ENCODE results near the gene NFATC1.

The NFATC1 gene

GRCh38 chr18:79460481-79461300 is 65.0 kb downstream of the NFATC1 start:
- H3K23ac ChIP-seq (ENCODE audit: low read depth, low read length, poor library complexity), result no peak overlapping the region
- no peak overlapping the region for H2AFZ ChIP-seq (ENCODE audit: low read length)

GRCh38 chr18:79461627-79462026 is 65.9 kb downstream of the NFATC1 start:
- Histone ChIP-seq H3K4me1 (ENCODE audit: control insufficient read depth in 2 of 2, insufficient read depth in 1 of 2, low read depth in 1 of 2, low read length in 2 of 2) (peaks cover 2 to 20% of the 10 kb centered on the region in 2 donors), H3K4ac (ENCODE audit: low read length) (no peak overlapping the region), H2BK12ac (ENCODE audit: low read length) (peak overlapping the region; percentile 50), H3K14ac (ENCODE audit: low read length) (peak overlapping the region; percentile 44), H3K18ac (ENCODE audit: low read length) (peak overlapping the region; percentile 45), H3K27me3 (ENCODE audit: control insufficient read depth in 3 of 3, insufficient read depth in 3 of 3, low read depth in 1 of 3, low read length in 3 of 3) (no peaks in the 10 kb centered on the region), H2BK15ac (ENCODE audit: low read length) (no peak overlapping the region), H4K8ac (ENCODE audit: low read depth, low read length) (no peak overlapping the region), H3K79me1 (ENCODE audit: low read depth, low read length) (no peaks in the 10 kb centered on the region), H2BK120ac (ENCODE audit: low read depth, low read length) (peak overlapping the region; percentile 74), H4K91ac (ENCODE audit: low read depth, low read length, poor library complexity) (no peak overlapping the region), H3K9me3 (replicated peaks in 1 of 2; ENCODE audit: control insufficient read depth in 2 of 2, insufficient read depth in 1 of 2, low read depth in 1 of 2, low read length in 2 of 2) (no peaks in the 10 kb centered on the region), H2AFZ (ENCODE audit: low read length) (no peak overlapping the region), H2BK5ac (ENCODE audit: low read length) (peak overlapping the region; percentile 68), H3K23ac (ENCODE audit: low read depth, low read length, poor library complexity) (peak overlapping the region; percentile 6), H3K36me3 (replicated peaks in 1 of 2; ENCODE audit: control insufficient read depth in 2 of 2, insufficient read depth in 2 of 2, low read length in 2 of 2) (no peaks in the 10 kb centered on the region), H3K27ac (replicated peaks; ENCODE audit: low read length) (no peak overlapping the region), H3K4me2 (ENCODE audit: insufficient read depth, low read length, poor library complexity, severe bottlenecking) (no peak overlapping the region), H3K4me3 (ENCODE audit: low read length in 2 of 2) (no peak overlapping the region), H2AK5ac (ENCODE audit: low read depth, low read length) (peak overlapping the region; percentile 97), H3K9ac (ENCODE audit: low read depth, low read length, poor library complexity) (no peak overlapping the region)
- WGBS, 2 donors (ENCODE audit: extremely low coverage in 2 of 2, insufficient read length in 2 of 2, insufficient replicate concordance in 1 of 2), result no CpG with 5 or more reads among the region's 22 CpGs
- DNase-seq (ENCODE audit: low spot score), result no peak

More at GRCh38 chr18:79460481-79461300, 65.0 kb downstream of the NFATC1 start:
- H4K8ac ChIP-seq (ENCODE audit: low read depth, low read length), result no peak overlapping the region
- no peak overlapping the region for H3K27ac ChIP-seq (replicated peaks; ENCODE audit: low read length)
- H4K91ac ChIP-seq (ENCODE audit: low read depth, low read length, poor library complexity), result no peak overlapping the region
- WGBS, 2 donors (ENCODE audit: extremely low coverage in 2 of 2, insufficient read length in 2 of 2, insufficient replicate concordance in 1 of 2), result no CpG with 5 or more reads among the region's 31 CpGs
- peak overlapping the region; percentile 97 for H2AK5ac ChIP-seq (ENCODE audit: low read depth, low read length)
- no peaks in the 10 kb centered on the region for H3K79me1 ChIP-seq (ENCODE audit: low read depth, low read length)
- H3K4me3 ChIP-seq (ENCODE audit: low read length in 2 of 2), result no peak overlapping the region
- no peaks in the 10 kb centered on the region for H3K9me3 ChIP-seq (replicated peaks in 1 of 2; ENCODE audit: control insufficient read depth in 2 of 2, insufficient read depth in 1 of 2, low read depth in 1 of 2, low read length in 2 of 2)
- H3K14ac ChIP-seq (ENCODE audit: low read length), result peak overlapping the region; percentile 92
- no peaks in the 10 kb centered on the region for H3K36me3 ChIP-seq (replicated peaks in 1 of 2; ENCODE audit: control insufficient read depth in 2 of 2, insufficient read depth in 2 of 2, low read length in 2 of 2)
- peak overlapping the region; percentile 91 for H2BK15ac ChIP-seq (ENCODE audit: low read length)
- no peaks in the 10 kb centered on the region for H3K27me3 ChIP-seq (ENCODE audit: control insufficient read depth in 3 of 3, insufficient read depth in 3 of 3, low read depth in 1 of 3, low read length in 3 of 3)
- peak overlapping the region; percentile 58 for H2BK12ac ChIP-seq (ENCODE audit: low read length)
- H3K4me1 ChIP-seq (ENCODE audit: control insufficient read depth in 2 of 2, insufficient read depth in 1 of 2, low read depth in 1 of 2, low read length in 2 of 2), result peaks cover 2 to 18% of the 10 kb centered on the region in 2 donors
- H3K4me2 ChIP-seq (ENCODE audit: insufficient read depth, low read length, poor library complexity, severe bottlenecking), result no peak overlapping the region
- peak overlapping the region; percentile 53 for H3K4ac ChIP-seq (ENCODE audit: low read length)
- no peak overlapping the region for H3K9ac ChIP-seq (ENCODE audit: low read depth, low read length, poor library complexity)
- peak overlapping the region; percentile 68 for H2BK5ac ChIP-seq (ENCODE audit: low read length)
- DNase-seq (ENCODE audit: low spot score), result no peak
- H2BK120ac ChIP-seq (ENCODE audit: low read depth, low read length), result peak overlapping the region; percentile 68
- H3K18ac ChIP-seq (ENCODE audit: low read length), result peak overlapping the region; percentile 86

GRCh38 chr18:79463424-79463960 is 67.8 kb downstream of the NFATC1 start:
- Histone ChIP-seq H3K36me3 (replicated peaks in 1 of 2; ENCODE audit: control insufficient read depth in 2 of 2, insufficient read depth in 2 of 2, low read length in 2 of 2) (peaks cover 0 to 3% of the 10 kb centered on the region in 2 donors), H3K4me1 (ENCODE audit: control insufficient read depth in 2 of 2, insufficient read depth in 1 of 2, low read depth in 1 of 2, low read length in 2 of 2) (peaks cover 2 to 15% of the 10 kb centered on the region in 2 donors), H3K4ac (ENCODE audit: low read length) (no peak overlapping the region), H4K8ac (ENCODE audit: low read depth, low read length) (no peak overlapping the region), H3K14ac (ENCODE audit: low read length) (peak overlapping the region; percentile 79), H2BK120ac (ENCODE audit: low read depth, low read length) (no peak overlapping the region), H3K18ac (ENCODE audit: low read length) (peak overlapping the region; percentile 85), H3K79me1 (ENCODE audit: low read depth, low read length) (no peaks in the 10 kb centered on the region), H3K4me2 (ENCODE audit: insufficient read depth, low read length, poor library complexity, severe bottlenecking) (no peak overlapping the region), H3K4me3 (ENCODE audit: low read length in 2 of 2) (no peak overlapping the region), H3K27me3 (ENCODE audit: control insufficient read depth in 3 of 3, insufficient read depth in 3 of 3, low read depth in 1 of 3, low read length in 3 of 3) (no peaks in the 10 kb centered on the region), H2AK5ac (ENCODE audit: low read depth, low read length) (peak overlapping the region; percentile 14), H3K23ac (ENCODE audit: low read depth, low read length, poor library complexity) (peak overlapping the region; percentile 81), H3K9me3 (replicated peaks in 1 of 2; ENCODE audit: control insufficient read depth in 2 of 2, insufficient read depth in 1 of 2, low read depth in 1 of 2, low read length in 2 of 2) (no peaks in the 10 kb centered on the region), H2BK12ac (ENCODE audit: low read length) (no peak overlapping the region), H2BK15ac (ENCODE audit: low read length) (no peak overlapping the region), H3K27ac (replicated peaks; ENCODE audit: low read length) (no peak overlapping the region), H4K91ac (ENCODE audit: low read depth, low read length, poor library complexity) (no peak overlapping the region), H2BK5ac (ENCODE audit: low read length) (peak overlapping the region; percentile 44), H2AFZ (ENCODE audit: low read length) (no peak overlapping the region), H3K9ac (ENCODE audit: low read depth, low read length, poor library complexity) (no peak overlapping the region)
- no CpG with 5 or more reads among the region's 25 CpGs for WGBS, 2 donors (ENCODE audit: extremely low coverage in 2 of 2, insufficient read length in 2 of 2, insufficient replicate concordance in 1 of 2)
- no peak for DNase-seq (ENCODE audit: low spot score)

DNA sequence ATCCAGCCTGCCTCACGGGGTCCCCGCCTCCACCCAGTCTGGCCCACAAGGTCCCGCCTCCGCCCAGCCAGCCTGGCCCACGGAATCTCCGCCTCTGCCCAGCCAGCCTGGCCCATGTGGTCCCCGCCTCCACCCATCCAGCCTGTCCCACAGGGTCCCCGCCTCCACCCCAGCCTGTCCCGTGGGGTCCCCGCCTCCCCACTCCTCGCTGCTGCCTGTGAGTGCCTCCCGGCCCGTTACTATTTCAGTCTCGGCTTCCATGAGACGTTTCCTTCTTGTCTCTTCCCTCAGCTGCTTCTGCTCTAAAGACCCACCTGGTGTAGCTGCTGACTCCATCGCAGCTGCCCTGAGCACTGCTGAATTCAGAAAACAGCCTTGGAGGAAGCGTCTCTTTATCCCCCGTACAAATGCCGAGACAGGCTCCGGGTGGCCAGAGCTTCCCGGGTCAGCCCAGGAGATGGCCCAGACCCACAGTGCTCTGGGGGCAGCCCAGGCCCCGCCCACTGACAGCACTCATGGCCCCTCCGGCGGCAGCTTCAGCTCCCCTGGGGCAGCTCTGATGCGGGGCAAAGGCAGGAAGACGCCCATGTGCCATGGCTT is 69.8 kb downstream of the NFATC1 start:
- H2BK12ac ChIP-seq (ENCODE audit: low read length), result no peak overlapping the region
- no peak overlapping the region for H3K4me3 ChIP-seq (ENCODE audit: low read length in 2 of 2)
- DNase-seq (ENCODE audit: low spot score), result peak; percentile 9
- no peak overlapping the region for H4K91ac ChIP-seq (ENCODE audit: low read depth, low read length, poor library complexity)
- H2BK120ac ChIP-seq (ENCODE audit: low read depth, low read length), result no peak overlapping the region
- peak overlapping the region; percentile 72 for H3K27ac ChIP-seq (replicated peaks; ENCODE audit: low read length)
- no peak overlapping the region for H3K4ac ChIP-seq (ENCODE audit: low read length)
- peaks cover 0 to 3% of the 10 kb centered on the region in 2 donors for H3K36me3 ChIP-seq (replicated peaks in 1 of 2; ENCODE audit: control insufficient read depth in 2 of 2, insufficient read depth in 2 of 2, low read length in 2 of 2)
- no peak overlapping the region for H2BK15ac ChIP-seq (ENCODE audit: low read length)
- no peak overlapping the region for H2AK5ac ChIP-seq (ENCODE audit: low read depth, low read length)
- H3K4me1 ChIP-seq (ENCODE audit: control insufficient read depth in 2 of 2, insufficient read depth in 1 of 2, low read depth in 1 of 2, low read length in 2 of 2), result peaks cover 2 to 15% of the 10 kb centered on the region in 2 donors
- peak overlapping the region; percentile 9 for H2BK5ac ChIP-seq (ENCODE audit: low read length)
- H3K14ac ChIP-seq (ENCODE audit: low read length), result no peak overlapping the region
- no CpG with 5 or more reads among the region's 26 CpGs for WGBS, 2 donors (ENCODE audit: extremely low coverage in 2 of 2, insufficient read length in 2 of 2, insufficient replicate concordance in 1 of 2)
- H3K9me3 ChIP-seq (replicated peaks in 1 of 2; ENCODE audit: control insufficient read depth in 2 of 2, insufficient read depth in 1 of 2, low read depth in 1 of 2, low read length in 2 of 2), result no peaks in the 10 kb centered on the region
- H3K18ac ChIP-seq (ENCODE audit: low read length), result peak overlapping the region; percentile 78
- H3K4me2 ChIP-seq (ENCODE audit: insufficient read depth, low read length, poor library complexity, severe bottlenecking), result peak overlapping the region; percentile 37
- H2AFZ ChIP-seq (ENCODE audit: low read length), result peak overlapping the region; percentile 89
- H3K23ac ChIP-seq (ENCODE audit: low read depth, low read length, poor library complexity), result no peak overlapping the region
- no peaks in the 10 kb centered on the region for H3K27me3 ChIP-seq (ENCODE audit: control insufficient read depth in 3 of 3, insufficient read depth in 3 of 3, low read depth in 1 of 3, low read length in 3 of 3)
- H3K9ac ChIP-seq (ENCODE audit: low read depth, low read length, poor library complexity), result peak overlapping the region; percentile 57
- no peaks in the 10 kb centered on the region for H3K79me1 ChIP-seq (ENCODE audit: low read depth, low read length)
- no peak overlapping the region for H4K8ac ChIP-seq (ENCODE audit: low read depth, low read length)

Data from neuronal stem cell (in vitro differentiated cells).